HEK293 (cell line): ENCODE measurements around the gene HSPE1.

Experiments
- ZBTB1 ChIP-seq: fragments of 450-650 bp; formaldehyde crosslinking; IDR thresholded peaks from 2 replicates; pipeline ENCODE4 v1.5.1; 2016; ENCODE audit warnings: missing biosample characterization, missing genetic modification characterization
- ZBTB7A ChIP-seq: fragments of 450-650 bp; formaldehyde crosslinking; IDR thresholded peaks from 2 replicates; pipeline ENCODE4 v1.5.1; 2016; ENCODE audit warnings: low read depth, missing biosample characterization, missing genetic modification characterization
- ZNF221 ChIP-seq: fragments of 450-650 bp; formaldehyde crosslinking; IDR thresholded peaks from 2 replicates; pipeline ENCODE4 v1.5.1; 2017; ENCODE audit warnings: missing biosample characterization, missing genetic modification characterization, borderline replicate concordance
- ZNF24 ChIP-seq: fragments of 450-650 bp; formaldehyde crosslinking; IDR thresholded peaks from 2 replicates; pipeline ENCODE4 v1.5.1; 2016; ENCODE audit warnings: missing biosample characterization, missing genetic modification characterization
- ZNF274 ChIP-seq, 2 experiments: fragments of 200-500 bp in 1 of 2; fragments of 450-650 bp in 1 of 2; sonication (Bioruptor generic) in 1 of 2; formaldehyde crosslinking in 1 of 2; IDR thresholded peaks; 2 replicates each; pipeline versions ENCODE4 v1.5.1 to v1.6.1; 2014 to 2016; ENCODE audit warnings: borderline replicate concordance in 1 of 2, inconsistent platforms in 1 of 2, low read length in 1 of 2, missing biosample characterization in 1 of 2, missing genetic modification characterization in 1 of 2
- ZNF335 ChIP-seq: fragments of 450-650 bp; formaldehyde crosslinking; conservative IDR thresholded peaks from 2 replicates; pipeline ENCODE4 v1.5.1; 2016; ENCODE audit warnings: missing biosample characterization, missing genetic modification characterization
- ZNF677 ChIP-seq: fragments of 450-650 bp; IDR thresholded peaks from 2 replicates; pipeline ENCODE4 v1.5.0; 2018; ENCODE audit warnings: missing biosample characterization, mild to moderate bottlenecking, missing genetic modification characterization, moderate library complexity
- TF ChIP-seq, protein P1 (sequence below): fragments of 450-650 bp; formaldehyde crosslinking; IDR thresholded peaks from 2 replicates; pipeline ENCODE4 v1.5.1; 2016; ENCODE audit warnings: missing biosample characterization, missing genetic modification characterization
- TF ChIP-seq, protein P2 (sequence below): fragments of 450-650 bp; formaldehyde crosslinking; IDR thresholded peaks from 2 replicates; pipeline ENCODE4 v1.5.1; 2016; ENCODE audit warnings: missing biosample characterization, missing genetic modification characterization
- TF ChIP-seq, protein P3 (sequence below): fragments of 450-650 bp; formaldehyde crosslinking; IDR thresholded peaks from 2 replicates; pipeline ENCODE4 v1.5.1; 2016; ENCODE audit warnings: missing biosample characterization, missing genetic modification characterization, low read depth

DNA sequence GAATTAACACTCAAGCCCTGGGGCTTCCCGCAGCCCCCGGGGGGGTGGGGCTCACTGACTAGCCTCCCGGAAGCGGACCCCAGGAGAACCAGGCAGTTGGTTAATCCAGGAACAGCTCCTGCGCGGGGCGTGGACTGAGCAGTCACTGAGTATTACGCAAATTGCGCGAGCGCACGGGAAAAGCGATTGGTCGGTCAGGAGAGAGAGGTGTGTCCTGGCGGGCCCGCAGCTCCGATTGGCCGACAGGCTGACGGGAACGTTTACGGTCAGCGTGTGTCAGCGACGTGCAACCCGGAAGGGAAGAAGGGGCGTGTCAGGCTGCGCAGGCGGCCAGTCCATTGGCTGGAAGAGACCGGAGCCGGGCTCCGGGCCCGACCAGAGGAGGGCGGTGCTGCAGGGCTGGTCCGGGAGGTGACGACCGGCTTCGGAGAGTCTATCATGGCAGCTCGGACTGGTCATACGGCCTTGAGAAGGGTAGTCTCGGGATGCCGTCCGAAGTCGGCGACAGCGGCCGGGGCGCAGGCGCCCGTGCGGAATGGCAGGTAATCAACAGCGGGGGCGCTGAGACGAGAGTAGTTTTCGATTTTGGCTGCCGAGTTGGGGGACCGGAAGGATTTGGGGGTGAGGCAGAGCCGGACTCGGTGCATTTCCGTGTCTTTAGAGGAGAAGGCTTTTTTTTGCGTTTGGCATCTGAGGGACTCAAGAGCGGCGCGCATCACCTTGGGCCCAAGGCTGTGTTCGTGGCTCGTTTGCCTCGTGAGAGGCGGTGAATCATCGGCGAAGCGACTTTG, 46.9 kb upstream of the HSPE1 start, which contains the start of gene COQ10B:
- TF ChIP-seq ZNF335: peak; percentile 80
- TF ChIP-seq, protein P1, sequence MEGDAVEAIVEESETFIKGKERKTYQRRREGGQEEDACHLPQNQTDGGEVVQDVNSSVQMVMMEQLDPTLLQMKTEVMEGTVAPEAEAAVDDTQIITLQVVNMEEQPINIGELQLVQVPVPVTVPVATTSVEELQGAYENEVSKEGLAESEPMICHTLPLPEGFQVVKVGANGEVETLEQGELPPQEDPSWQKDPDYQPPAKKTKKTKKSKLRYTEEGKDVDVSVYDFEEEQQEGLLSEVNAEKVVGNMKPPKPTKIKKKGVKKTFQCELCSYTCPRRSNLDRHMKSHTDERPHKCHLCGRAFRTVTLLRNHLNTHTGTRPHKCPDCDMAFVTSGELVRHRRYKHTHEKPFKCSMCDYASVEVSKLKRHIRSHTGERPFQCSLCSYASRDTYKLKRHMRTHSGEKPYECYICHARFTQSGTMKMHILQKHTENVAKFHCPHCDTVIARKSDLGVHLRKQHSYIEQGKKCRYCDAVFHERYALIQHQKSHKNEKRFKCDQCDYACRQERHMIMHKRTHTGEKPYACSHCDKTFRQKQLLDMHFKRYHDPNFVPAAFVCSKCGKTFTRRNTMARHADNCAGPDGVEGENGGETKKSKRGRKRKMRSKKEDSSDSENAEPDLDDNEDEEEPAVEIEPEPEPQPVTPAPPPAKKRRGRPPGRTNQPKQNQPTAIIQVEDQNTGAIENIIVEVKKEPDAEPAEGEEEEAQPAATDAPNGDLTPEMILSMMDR (tag by site-specific recombination): peak; percentile 92
- TF ChIP-seq ZNF677 (tag by site-specific recombination): no peak
- no peak for TF ChIP-seq ZNF274 (IDR thresholded peaks at IDR 0.05; ENCODE audit: low read length)
- no peak for TF ChIP-seq ZNF274 (tag by site-specific recombination; IDR thresholded peaks at IDR 0.05; ENCODE audit: borderline replicate concordance)
- no peak for TF ChIP-seq ZBTB1 (tag by site-specific recombination)
- no peak for TF ChIP-seq ZNF221 (tag by site-specific recombination)
- peak; percentile 41; the same call in 1 of the 2 replicates for TF ChIP-seq ZNF24 (tag by site-specific recombination)
- TF ChIP-seq, protein P2, sequence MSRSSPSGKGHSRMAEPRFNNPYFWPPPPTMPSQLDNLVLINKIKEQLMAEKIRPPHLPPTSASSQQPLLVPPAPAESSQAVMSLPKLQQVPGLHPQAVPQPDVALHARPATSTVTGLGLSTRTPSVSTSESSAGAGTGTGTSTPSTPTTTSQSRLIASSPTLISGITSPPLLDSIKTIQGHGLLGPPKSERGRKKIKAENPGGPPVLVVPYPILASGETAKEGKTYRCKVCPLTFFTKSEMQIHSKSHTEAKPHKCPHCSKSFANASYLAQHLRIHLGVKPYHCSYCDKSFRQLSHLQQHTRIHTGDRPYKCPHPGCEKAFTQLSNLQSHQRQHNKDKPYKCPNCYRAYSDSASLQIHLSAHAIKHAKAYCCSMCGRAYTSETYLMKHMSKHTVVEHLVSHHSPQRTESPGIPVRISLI: peak; percentile 81
- TF ChIP-seq, protein P3, sequence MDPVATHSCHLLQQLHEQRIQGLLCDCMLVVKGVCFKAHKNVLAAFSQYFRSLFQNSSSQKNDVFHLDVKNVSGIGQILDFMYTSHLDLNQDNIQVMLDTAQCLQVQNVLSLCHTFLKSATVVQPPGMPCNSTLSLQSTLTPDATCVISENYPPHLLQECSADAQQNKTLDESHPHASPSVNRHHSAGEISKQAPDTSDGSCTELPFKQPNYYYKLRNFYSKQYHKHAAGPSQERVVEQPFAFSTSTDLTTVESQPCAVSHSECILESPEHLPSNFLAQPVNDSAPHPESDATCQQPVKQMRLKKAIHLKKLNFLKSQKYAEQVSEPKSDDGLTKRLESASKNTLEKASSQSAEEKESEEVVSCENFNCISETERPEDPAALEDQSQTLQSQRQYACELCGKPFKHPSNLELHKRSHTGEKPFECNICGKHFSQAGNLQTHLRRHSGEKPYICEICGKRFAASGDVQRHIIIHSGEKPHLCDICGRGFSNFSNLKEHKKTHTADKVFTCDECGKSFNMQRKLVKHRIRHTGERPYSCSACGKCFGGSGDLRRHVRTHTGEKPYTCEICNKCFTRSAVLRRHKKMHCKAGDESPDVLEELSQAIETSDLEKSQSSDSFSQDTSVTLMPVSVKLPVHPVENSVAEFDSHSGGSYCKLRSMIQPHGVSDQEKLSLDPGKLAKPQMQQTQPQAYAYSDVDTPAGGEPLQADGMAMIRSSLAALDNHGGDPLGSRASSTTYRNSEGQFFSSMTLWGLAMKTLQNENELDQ (tag by site-specific recombination): no peak
- TF ChIP-seq ZBTB7A (tag by site-specific recombination): no peak
